GM23338 (cell line): Measurements from ENCODE around the gene FAN1. TPM values are rescaled to one million over a fixed set of nuclear protein-coding genes. Genes with fewer than 3 reads are reported as not detected.
A peak's percentile ranks its signal among the peaks of the same experiment; 100 is the strongest.

Source experiments
- ATAC-seq: fragments of 200-7000 bp; cut with Tn5 transposase; 3 replicates; pipeline ENCODE4 v1.9.1; 2020
- DNase-seq: peaks from one replicate; pipeline ENCODE4 v3.0.0-alpha.2; 2015; ENCODE audit warnings: low spot score
- H2AFZ ChIP-seq: fragments of 200-600 bp; sonication (generic); 2 replicates; pipeline ENCODE4 v1.8.0; 2016; ENCODE audit warnings: antibody characterized with exemption, mild to moderate bottlenecking, moderate library complexity
- H3F3A ChIP-seq: fragments of 200-600 bp; sonication (generic); replicated peaks from 2 replicates; pipeline ENCODE4 v1.8.0; 2017; ENCODE audit warnings: antibody characterized with exemption, mixed run types, low read depth
- H3K27ac ChIP-seq: fragments of 200-600 bp; sonication (generic); 2 replicates; pipeline ENCODE4 v1.6.1; 2016; ENCODE audit warnings: low read depth
- H3K27me3 ChIP-seq: fragments of 200-600 bp; sonication (generic); 2 replicates; pipeline ENCODE4 v1.8.0; 2016; ENCODE audit warnings: mild to moderate bottlenecking, mixed run types, moderate library complexity; ENCODE audit not compliant: insufficient read depth
- H3K36me3 ChIP-seq: fragments of 200-600 bp; sonication (generic); 2 replicates; pipeline ENCODE4 v1.8.0; 2016; ENCODE audit warnings: mild to moderate bottlenecking; ENCODE audit not compliant: insufficient read depth
- H3K4me1 ChIP-seq: fragments of 200-600 bp; sonication (generic); 2 replicates; pipeline ENCODE4 v1.8.0; 2016; ENCODE audit warnings: mild to moderate bottlenecking, moderate library complexity; ENCODE audit not compliant: insufficient read depth
- H3K4me2 ChIP-seq: fragments of 200-600 bp; sonication (generic); 2 replicates; pipeline ENCODE4 v1.7.1; 2017; ENCODE audit warnings: mixed run types
- H3K4me3 ChIP-seq: fragments of 200-600 bp; sonication (generic); 2 replicates; pipeline ENCODE4 v1.6.1; 2016; ENCODE audit warnings: mixed run types
- H3K79me2 ChIP-seq: fragments of 200-600 bp; sonication (generic); replicated peaks from 2 replicates; pipeline ENCODE4 v1.8.0; 2017; ENCODE audit warnings: mild to moderate bottlenecking; ENCODE audit not compliant: insufficient read depth
- H3K9me2 ChIP-seq: fragments of 200-600 bp; sonication (generic); 2 replicates; pipeline ENCODE4 v1.8.0; 2017; ENCODE audit not compliant: insufficient read depth
- H4K20me1 ChIP-seq: fragments of 200-600 bp; sonication (generic); replicated peaks from 2 replicates; pipeline ENCODE4 v1.8.0; 2017; ENCODE audit warnings: mild to moderate bottlenecking; ENCODE audit not compliant: insufficient read depth
- H3K27ac Mint-ChIP-seq: 2 replicates; pipeline ENCODE4 v1.8.0; 2020; ENCODE audit warnings: inconsistent platforms, mild to moderate bottlenecking, moderate library complexity, mixed read lengths
- H3K27me3 Mint-ChIP-seq: 3 replicates; pipeline ENCODE4 v1.8.0; 2022; ENCODE audit warnings: low read depth, mild to moderate bottlenecking, moderate library complexity, mixed read lengths, inconsistent platforms; ENCODE audit not compliant: insufficient read depth, poor library complexity
- H3K36me3 Mint-ChIP-seq: 3 replicates; pipeline ENCODE4 v1.8.0; 2021; ENCODE audit warnings: low read depth, mild to moderate bottlenecking, inconsistent platforms, moderate library complexity, mixed read lengths
- H3K4me1 Mint-ChIP-seq: 3 replicates; pipeline ENCODE4 v1.8.0; 2020; ENCODE audit warnings: mild to moderate bottlenecking, inconsistent platforms, mixed read lengths
- H3K4me3 Mint-ChIP-seq: 3 replicates; pipeline ENCODE4 v1.8.0; 2021; ENCODE audit warnings: moderate library complexity, mild to moderate bottlenecking, inconsistent platforms, mixed read lengths
- H3K9me3 Mint-ChIP-seq: 3 replicates; pipeline ENCODE4 v1.8.0; 2020; ENCODE audit warnings: moderate library complexity, mild to moderate bottlenecking, inconsistent platforms, mixed read lengths
- CREB1 ChIP-seq: fragments of 250-450 bp; sonication (Bioruptor Pico); IDR thresholded peaks from 2 replicates; pipeline ENCODE4 v1.5.0; 2020; ENCODE audit warnings: low read depth, mild to moderate bottlenecking, moderate library complexity
- EZH2phosphoT487 ChIP-seq: fragments of 200-600 bp; sonication (generic); IDR thresholded peaks from one replicate; pipeline ENCODE4 v1.8.1; 2018; ENCODE audit warnings: antibody characterized with exemption; ENCODE audit not compliant: unreplicated experiment
- POLR2AphosphoS5 ChIP-seq: IDR thresholded peaks from 2 replicates; pipeline ENCODE4 v1.6.1; 2016; ENCODE audit warnings: antibody characterized with exemption, low read depth
- ZNF114 ChIP-seq: fragments of 250-450 bp; sonication (Bioruptor Pico); IDR thresholded peaks from 2 replicates; pipeline ENCODE4 v1.5.0; 2020; ENCODE audit warnings: mild to moderate bottlenecking, moderate library complexity
- ZNF331 ChIP-seq: fragments of 250-450 bp; sonication (Bioruptor Pico); IDR thresholded peaks from 2 replicates; pipeline ENCODE4 v1.5.0; 2020; ENCODE audit warnings: low read depth, mild to moderate bottlenecking, moderate library complexity
- long read RNA-seq: library from polyadenylated mRNA; unstranded; transcript quantifications from one replicate; pipeline ENCODE4 v2.0.0, GENCODE V29; 2020; ENCODE audit not compliant: unreplicated experiment
- polyA plus RNA-seq: library from polyadenylated mRNA; unstranded; fragments of >200 nt; fragmentation: Nextera tagmentation; extraction: Ambion mirVana; gene quantifications from 2 replicates; pipeline ENCODE4 v1.2.1, GENCODE V29; 2016
- total RNA-seq: library from RNA; depleted of rRNA; stranded (reverse); fragments of >200 nt; shearing (Covaris generic); gene quantifications from 2 replicates; pipeline ENCODE4 v1.2.3, GENCODE V29; 2014; rRNA removed
- TF ChIP-seq, protein P1 (sequence below): fragments of 250-450 bp; sonication (Bioruptor Pico); IDR thresholded peaks from 2 replicates; pipeline ENCODE4 v1.5.0; 2020; ENCODE audit warnings: mild to moderate bottlenecking, moderate library complexity
- TF ChIP-seq, protein P2 (sequence below): IDR thresholded peaks from 2 replicates; pipeline ENCODE4 v1.6.1; 2016; ENCODE audit warnings: antibody characterized with exemption

Gene FAN1
- total RNA-seq (25.7 and 29.2 TPM in 2 replicates), polyA plus RNA-seq (9.1 and 9.7 TPM in 2 replicates)
- long read RNA-seq, partial matches to known transcripts: 2 of 4 reads
- long read RNA-seq, other reads (novel, unspliced or antisense): 1 of 4 reads

DNA sequence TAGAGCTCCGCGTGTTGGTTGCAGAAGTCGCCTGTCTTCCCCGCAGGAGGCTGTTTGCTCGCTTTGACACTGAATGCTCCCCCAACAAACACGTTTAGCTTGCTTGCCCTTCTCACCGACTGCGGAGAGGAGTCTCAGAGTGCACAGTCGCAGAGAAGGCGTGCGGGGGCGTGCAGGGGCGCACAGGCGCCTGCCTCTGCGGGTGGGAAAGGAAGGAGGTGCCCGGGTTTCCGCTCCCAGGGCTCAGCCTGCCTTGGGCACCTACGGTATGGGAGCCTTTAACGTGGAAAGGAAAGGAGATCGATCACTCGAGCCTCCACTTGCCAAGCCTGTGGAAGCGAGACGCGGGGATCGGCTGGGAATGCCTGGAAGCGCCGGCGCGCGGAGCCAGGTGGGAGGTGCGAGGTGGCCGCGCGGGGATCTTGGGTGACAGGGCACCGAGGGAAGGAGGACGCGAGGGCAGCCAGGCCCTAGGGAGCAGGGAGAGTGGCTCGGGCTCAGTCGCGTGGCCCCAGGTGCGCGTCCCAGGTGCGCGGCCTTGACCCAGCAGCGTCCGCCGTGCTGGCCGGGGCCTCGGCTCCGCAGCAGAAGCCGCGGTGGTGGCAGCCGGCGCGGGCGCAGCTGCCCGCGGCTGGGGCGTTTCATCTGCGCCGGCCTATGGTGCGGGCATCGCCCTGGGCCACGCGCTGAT is at the start of gene FAN1:
Gene FAN1, plus strand, starts transcription at position 419 of the 691 bp plus-strand sequence. CDS start 749 bp downstream, outside the sequence.
- Mint-ChIP-seq H3K4me3 (peak within 1 kb of the TSS; percentile 94), H3K9me3 (no peaks in the 10 kb centered on the region), H3K27ac (peak within 1 kb of the TSS; percentile 84), H3K4me1 (peaks cover 14% of the 10 kb centered on the region; the same call in 2 of the 3 replicates), H3K36me3 (peaks cover 17% of the 10 kb centered on the region), H3K27me3 (peaks cover 4% of the 10 kb centered on the region)
- H2AFZ ChIP-seq: peak within 1 kb of the TSS; percentile 93
- 0 out of 2 replicates have a peak, but pooled peaks cover 5% of the 10 kb centered on the region for H4K20me1 ChIP-seq
- no peaks in the 10 kb centered on the region for H3F3A ChIP-seq
- DNase-seq (peak; percentile 91), ATAC-seq (peak; percentile 94)
- H3K27ac ChIP-seq: peak within 1 kb of the TSS; percentile 6; the same call in 1 of the 2 replicates
- no peaks in the 10 kb centered on the region for H3K36me3 ChIP-seq
- peak within 1 kb of the TSS; percentile 82 for H3K4me3 ChIP-seq
- TF ChIP-seq ZNF331: no peak
- peak; percentile 83 for TF ChIP-seq POLR2AphosphoS5
- TF ChIP-seq CREB1 (CRISPR knock-in tag): no peak
- no peak for TF ChIP-seq ZNF114 (CRISPR knock-in tag)
- TF ChIP-seq, protein P1, sequence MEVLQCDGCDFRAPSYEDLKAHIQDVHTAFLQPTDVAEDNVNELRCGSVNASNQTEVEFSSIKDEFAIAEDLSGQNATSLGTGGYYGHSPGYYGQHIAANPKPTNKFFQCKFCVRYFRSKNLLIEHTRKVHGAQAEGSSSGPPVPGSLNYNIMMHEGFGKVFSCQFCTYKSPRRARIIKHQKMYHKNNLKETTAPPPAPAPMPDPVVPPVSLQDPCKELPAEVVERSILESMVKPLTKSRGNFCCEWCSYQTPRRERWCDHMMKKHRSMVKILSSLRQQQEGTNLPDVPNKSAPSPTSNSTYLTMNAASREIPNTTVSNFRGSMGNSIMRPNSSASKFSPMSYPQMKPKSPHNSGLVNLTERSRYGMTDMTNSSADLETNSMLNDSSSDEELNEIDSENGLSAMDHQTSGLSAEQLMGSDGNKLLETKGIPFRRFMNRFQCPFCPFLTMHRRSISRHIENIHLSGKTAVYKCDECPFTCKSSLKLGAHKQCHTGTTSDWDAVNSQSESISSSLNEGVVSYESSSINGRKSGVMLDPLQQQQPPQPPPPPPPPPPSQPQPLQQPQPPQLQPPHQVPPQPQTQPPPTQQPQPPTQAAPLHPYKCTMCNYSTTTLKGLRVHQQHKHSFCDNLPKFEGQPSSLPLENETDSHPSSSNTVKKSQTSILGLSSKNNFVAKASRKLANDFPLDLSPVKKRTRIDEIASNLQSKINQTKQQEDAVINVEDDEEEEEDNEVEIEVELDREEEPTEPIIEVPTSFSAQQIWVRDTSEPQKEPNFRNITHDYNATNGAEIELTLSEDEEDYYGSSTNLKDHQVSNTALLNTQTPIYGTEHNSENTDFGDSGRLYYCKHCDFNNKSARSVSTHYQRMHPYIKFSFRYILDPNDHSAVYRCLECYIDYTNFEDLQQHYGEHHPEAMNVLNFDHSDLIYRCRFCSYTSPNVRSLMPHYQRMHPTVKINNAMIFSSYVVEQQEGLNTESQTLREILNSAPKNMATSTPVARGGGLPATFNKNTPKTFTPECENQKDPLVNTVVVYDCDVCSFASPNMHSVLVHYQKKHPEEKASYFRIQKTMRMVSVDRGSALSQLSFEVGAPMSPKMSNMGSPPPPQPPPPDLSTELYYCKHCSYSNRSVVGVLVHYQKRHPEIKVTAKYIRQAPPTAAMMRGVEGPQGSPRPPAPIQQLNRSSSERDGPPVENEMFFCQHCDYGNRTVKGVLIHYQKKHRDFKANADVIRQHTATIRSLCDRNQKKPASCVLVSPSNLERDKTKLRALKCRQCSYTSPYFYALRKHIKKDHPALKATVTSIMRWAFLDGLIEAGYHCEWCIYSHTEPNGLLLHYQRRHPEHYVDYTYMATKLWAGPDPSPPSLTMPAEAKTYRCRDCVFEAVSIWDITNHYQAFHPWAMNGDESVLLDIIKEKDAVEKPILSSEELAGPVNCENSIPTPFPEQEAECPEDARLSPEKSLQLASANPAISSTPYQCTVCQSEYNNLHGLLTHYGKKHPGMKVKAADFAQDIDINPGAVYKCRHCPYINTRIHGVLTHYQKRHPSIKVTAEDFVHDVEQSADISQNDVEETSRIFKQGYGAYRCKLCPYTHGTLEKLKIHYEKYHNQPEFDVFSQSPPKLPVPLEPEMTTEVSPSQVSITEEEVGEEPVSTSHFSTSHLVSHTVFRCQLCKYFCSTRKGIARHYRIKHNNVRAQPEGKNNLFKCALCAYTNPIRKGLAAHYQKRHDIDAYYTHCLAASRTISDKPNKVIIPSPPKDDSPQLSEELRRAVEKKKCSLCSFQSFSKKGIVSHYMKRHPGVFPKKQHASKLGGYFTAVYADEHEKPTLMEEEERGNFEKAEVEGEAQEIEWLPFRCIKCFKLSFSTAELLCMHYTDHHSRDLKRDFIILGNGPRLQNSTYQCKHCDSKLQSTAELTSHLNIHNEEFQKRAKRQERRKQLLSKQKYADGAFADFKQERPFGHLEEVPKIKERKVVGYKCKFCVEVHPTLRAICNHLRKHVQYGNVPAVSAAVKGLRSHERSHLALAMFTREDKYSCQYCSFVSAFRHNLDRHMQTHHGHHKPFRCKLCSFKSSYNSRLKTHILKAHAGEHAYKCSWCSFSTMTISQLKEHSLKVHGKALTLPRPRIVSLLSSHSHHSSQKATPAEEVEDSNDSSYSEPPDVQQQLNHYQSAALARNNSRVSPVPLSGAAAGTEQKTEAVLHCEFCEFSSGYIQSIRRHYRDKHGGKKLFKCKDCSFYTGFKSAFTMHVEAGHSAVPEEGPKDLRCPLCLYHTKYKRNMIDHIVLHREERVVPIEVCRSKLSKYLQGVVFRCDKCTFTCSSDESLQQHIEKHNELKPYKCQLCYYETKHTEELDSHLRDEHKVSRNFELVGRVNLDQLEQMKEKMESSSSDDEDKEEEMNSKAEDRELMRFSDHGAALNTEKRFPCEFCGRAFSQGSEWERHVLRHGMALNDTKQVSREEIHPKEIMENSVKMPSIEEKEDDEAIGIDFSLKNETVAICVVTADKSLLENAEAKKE: no peak
- no peak for TF ChIP-seq EZH2phosphoT487
- TF ChIP-seq, protein P2, sequence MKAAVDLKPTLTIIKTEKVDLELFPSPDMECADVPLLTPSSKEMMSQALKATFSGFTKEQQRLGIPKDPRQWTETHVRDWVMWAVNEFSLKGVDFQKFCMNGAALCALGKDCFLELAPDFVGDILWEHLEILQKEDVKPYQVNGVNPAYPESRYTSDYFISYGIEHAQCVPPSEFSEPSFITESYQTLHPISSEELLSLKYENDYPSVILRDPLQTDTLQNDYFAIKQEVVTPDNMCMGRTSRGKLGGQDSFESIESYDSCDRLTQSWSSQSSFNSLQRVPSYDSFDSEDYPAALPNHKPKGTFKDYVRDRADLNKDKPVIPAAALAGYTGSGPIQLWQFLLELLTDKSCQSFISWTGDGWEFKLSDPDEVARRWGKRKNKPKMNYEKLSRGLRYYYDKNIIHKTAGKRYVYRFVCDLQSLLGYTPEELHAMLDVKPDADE: peak; percentile 89
- H3K4me2 ChIP-seq: peak within 1 kb of the TSS; percentile 86
- no peaks in the 10 kb centered on the region for H3K9me2 ChIP-seq
- H3K79me2 ChIP-seq: 0 out of 2 replicates have a peak, but pooled peaks cover 5% of the 10 kb centered on the region
- no peaks in the 10 kb centered on the region for H3K27me3 ChIP-seq
- H3K4me1 ChIP-seq: peaks cover 4% of the 10 kb centered on the region; the same call in 1 of the 2 replicates
